Spleen (tissue), 7 donors: ENCODE results near the gene KCTD4.

Experiments used
- POLR2A ChIP-seq, 3 donors: fragments of 450-650 bp; IDR thresholded peaks; one replicate each; pipeline ENCODE4 v1.5.1; 2017; ENCODE audit warnings: antibody characterized with exemption in 3 of 3, mild to moderate bottlenecking in 1 of 3
- TF ChIP-seq, protein P1 (sequence below), 11 experiments: fragments of 200-600 bp in 7 of 11; fragments of 450-650 bp in 4 of 11; sonication (generic) in 4 of 11; IDR thresholded peaks in 8 of 11; conservative IDR thresholded peaks in 3 of 11; 1 replicate in 7 of 11; 2 replicates in 4 of 11; pipeline versions ENCODE4 v1.4.0 to v1.8.0; 2016 to 2021; ENCODE audit warnings: antibody characterized with exemption in 11 of 11, inconsistent platforms in 4 of 11, mild to moderate bottlenecking in 1 of 11
- donor health status: DM: no; HTN: no; CAD: no; lungs with moderate emphysema.
- donor health status: DM: no; HTN: no; CAD: no.
- donor health status: DM: no; HTN: no; CAD: no.

DNA sequence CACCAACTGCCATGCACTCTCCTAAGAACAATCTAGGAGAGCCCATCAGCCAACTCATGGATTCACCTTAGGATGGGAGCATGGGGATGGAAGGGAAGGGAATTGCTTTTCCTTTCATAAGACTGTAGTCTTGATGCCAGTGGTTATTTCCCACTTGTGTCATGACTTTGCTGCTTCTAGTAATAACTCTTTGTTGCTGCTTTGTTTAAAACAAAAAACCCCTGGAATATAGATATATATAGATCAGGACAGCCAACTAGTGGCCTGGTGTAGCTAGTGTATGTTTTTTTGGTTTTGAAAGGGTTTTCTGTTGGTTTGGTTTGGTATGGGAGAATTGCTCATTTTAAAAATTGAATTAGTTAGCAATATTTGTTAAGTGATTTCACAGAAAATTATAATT lies 39.3 kb upstream of the KCTD4 start:
- TF ChIP-seq, protein P1, sequence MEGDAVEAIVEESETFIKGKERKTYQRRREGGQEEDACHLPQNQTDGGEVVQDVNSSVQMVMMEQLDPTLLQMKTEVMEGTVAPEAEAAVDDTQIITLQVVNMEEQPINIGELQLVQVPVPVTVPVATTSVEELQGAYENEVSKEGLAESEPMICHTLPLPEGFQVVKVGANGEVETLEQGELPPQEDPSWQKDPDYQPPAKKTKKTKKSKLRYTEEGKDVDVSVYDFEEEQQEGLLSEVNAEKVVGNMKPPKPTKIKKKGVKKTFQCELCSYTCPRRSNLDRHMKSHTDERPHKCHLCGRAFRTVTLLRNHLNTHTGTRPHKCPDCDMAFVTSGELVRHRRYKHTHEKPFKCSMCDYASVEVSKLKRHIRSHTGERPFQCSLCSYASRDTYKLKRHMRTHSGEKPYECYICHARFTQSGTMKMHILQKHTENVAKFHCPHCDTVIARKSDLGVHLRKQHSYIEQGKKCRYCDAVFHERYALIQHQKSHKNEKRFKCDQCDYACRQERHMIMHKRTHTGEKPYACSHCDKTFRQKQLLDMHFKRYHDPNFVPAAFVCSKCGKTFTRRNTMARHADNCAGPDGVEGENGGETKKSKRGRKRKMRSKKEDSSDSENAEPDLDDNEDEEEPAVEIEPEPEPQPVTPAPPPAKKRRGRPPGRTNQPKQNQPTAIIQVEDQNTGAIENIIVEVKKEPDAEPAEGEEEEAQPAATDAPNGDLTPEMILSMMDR (IDR thresholded peaks at IDR 0.05 in 8 of 11, conservative IDR thresholded peaks at IDR 0.05 in 3 of 11), result no peak
- no peak for TF ChIP-seq POLR2A (IDR thresholded peaks at IDR 0.05)
